ENCODE results near the gene DBNDD1.

GRCh38 chr16:90055371-90055770, 36.1 kb upstream of the DBNDD1 start:
- TF ChIP-seq, protein P1, sequence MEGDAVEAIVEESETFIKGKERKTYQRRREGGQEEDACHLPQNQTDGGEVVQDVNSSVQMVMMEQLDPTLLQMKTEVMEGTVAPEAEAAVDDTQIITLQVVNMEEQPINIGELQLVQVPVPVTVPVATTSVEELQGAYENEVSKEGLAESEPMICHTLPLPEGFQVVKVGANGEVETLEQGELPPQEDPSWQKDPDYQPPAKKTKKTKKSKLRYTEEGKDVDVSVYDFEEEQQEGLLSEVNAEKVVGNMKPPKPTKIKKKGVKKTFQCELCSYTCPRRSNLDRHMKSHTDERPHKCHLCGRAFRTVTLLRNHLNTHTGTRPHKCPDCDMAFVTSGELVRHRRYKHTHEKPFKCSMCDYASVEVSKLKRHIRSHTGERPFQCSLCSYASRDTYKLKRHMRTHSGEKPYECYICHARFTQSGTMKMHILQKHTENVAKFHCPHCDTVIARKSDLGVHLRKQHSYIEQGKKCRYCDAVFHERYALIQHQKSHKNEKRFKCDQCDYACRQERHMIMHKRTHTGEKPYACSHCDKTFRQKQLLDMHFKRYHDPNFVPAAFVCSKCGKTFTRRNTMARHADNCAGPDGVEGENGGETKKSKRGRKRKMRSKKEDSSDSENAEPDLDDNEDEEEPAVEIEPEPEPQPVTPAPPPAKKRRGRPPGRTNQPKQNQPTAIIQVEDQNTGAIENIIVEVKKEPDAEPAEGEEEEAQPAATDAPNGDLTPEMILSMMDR (IDR thresholded peaks at IDR 0.05; ENCODE audit: poor library complexity): no peak
- no peak for TF ChIP-seq EZH2phosphoT487 (IDR thresholded peaks at IDR 0.05; ENCODE audit: low read depth, severe bottlenecking, unreplicated experiment)
- TF ChIP-seq EZH2 (IDR thresholded peaks at IDR 0.05; ENCODE audit: borderline replicate concordance): no peak

All from hepatocyte (in vitro differentiated cells).